Thoracic aorta (tissue), 2 donors: ENCODE measurements around the gene ACE. TPM values are rescaled to one million over a fixed set of nuclear protein-coding genes. Genes with fewer than 3 reads are reported as not detected.
"Not testable (repeated sequence)": the region's sequence is repeated elsewhere in the genome, so short reads cannot be mapped to it uniquely, and the experiment has no call there.

Experiments used
- ATAC-seq: fragments of 150-250 bp; one replicate; pipeline ENCODE4 v1.8.0; 2017; ENCODE audit warnings: low read depth; ENCODE audit not compliant: insufficient number of reproducible peaks, low FRiP score
- DNase-seq: peaks from one replicate; pipeline ENCODE4 v3.0.0-alpha.2; 2020; ENCODE audit warnings: low spot score
- H3K27ac ChIP-seq, 2 donors: fragments of 200-600 bp; sonication (generic); 1 replicate in 1 of 2; 2 replicates in 1 of 2; pipeline ENCODE4 v1.5.1; 2016; ENCODE audit warnings: mild to moderate bottlenecking in 2 of 2, moderate library complexity in 2 of 2
- H3K27me3 ChIP-seq: fragments of 200-600 bp; sonication (generic); replicated peaks from 2 replicates; pipeline ENCODE4 v1.6.0; 2016; ENCODE audit warnings: mild to moderate bottlenecking; ENCODE audit not compliant: insufficient read depth
- H3K36me3 ChIP-seq: fragments of 200-600 bp; sonication (generic); one replicate; pipeline ENCODE4 v1.5.1; 2016
- H3K4me1 ChIP-seq, 2 donors: fragments of 200-600 bp; sonication (generic); 1 replicate in 1 of 2; 2 replicates in 1 of 2; pipeline versions ENCODE4 v1.5.1 to v1.6.0; 2016; ENCODE audit warnings: low read depth in 2 of 2, mild to moderate bottlenecking in 1 of 2; ENCODE audit not compliant: control insufficient read depth in 1 of 2
- H3K4me3 ChIP-seq: fragments of 200-600 bp; sonication (generic); 2 replicates; pipeline ENCODE4 v1.5.1; 2016; ENCODE audit warnings: mild to moderate bottlenecking
- H3K9me3 ChIP-seq: fragments of 200-600 bp; sonication (generic); 2 replicates; pipeline ENCODE4 v1.5.1; 2016
- CTCF ChIP-seq: fragments of 200-600 bp; sonication (generic); IDR thresholded peaks from one replicate; pipeline ENCODE4 v1.5.1; 2019; ENCODE audit warnings: antibody characterized with exemption
- total RNA-seq, 2 donors: library from RNA; depleted of rRNA; stranded (reverse); fragments of >200 nt; gene quantifications; one replicate each; pipeline versions ENCODE4 v1.1.0 to v1.2.3, GENCODE V29; 2016

Gene ACE
- total RNA-seq, 2 donors from 2014 or later: 5.4 to 16.5 TPM

- Histone ChIP-seq H3K9me3 (no peaks in the 10 kb centered on the region), H3K27ac (no peak overlapping the region), H3K27me3 (no peaks in the 10 kb centered on the region), H3K4me3 (no peak overlapping the region), H3K4me1 (no peaks in the 10 kb centered on the region), H3K36me3 (no peaks in the 10 kb centered on the region)
- ATAC-seq: no peak
- no peak for DNase-seq
- no peak for TF ChIP-seq CTCF
Observed at GRCh38 chr17:63458478-63458877, 18.4 kb upstream of the ACE start.

- no peaks in the 10 kb centered on the region for H3K36me3 ChIP-seq
- TF ChIP-seq CTCF: no peak
- DNase-seq: no peak
- no peak overlapping the region for H3K4me3 ChIP-seq
- H3K9me3 ChIP-seq: no peaks in the 10 kb centered on the region
- no peak for ATAC-seq
- H3K4me1 ChIP-seq: no peaks in the 10 kb centered on the region
- H3K27me3 ChIP-seq: no peaks in the 10 kb centered on the region
- H3K27ac ChIP-seq: no peak overlapping the region
Observed at GRCh38 chr17:63460018-63460417, 16.8 kb upstream of the ACE start.

- H3K36me3 ChIP-seq: no peaks in the 10 kb centered on the region
- DNase-seq (no peak), ATAC-seq (no peak)
- H3K4me3 ChIP-seq: no peak overlapping the region
- TF ChIP-seq CTCF: no peak
- no peaks in the 10 kb centered on the region for H3K9me3 ChIP-seq
- no peaks in the 10 kb centered on the region for H3K4me1 ChIP-seq
- H3K27ac ChIP-seq: no peak overlapping the region
- no peaks in the 10 kb centered on the region for H3K27me3 ChIP-seq
Observed at GRCh38 chr17:63463771-63464170, 13.1 kb upstream of the ACE start.

GRCh38 chr17:63464691-63465236 is 12.1 kb upstream of the ACE start:
- no peak for ATAC-seq
- no peak overlapping the region for H3K4me3 ChIP-seq
- H3K27ac ChIP-seq: no peak overlapping the region
- no peaks in the 10 kb centered on the region for H3K27me3 ChIP-seq
- no peaks in the 10 kb centered on the region for H3K9me3 ChIP-seq
- H3K36me3 ChIP-seq: no peaks in the 10 kb centered on the region
- no peaks in the 10 kb centered on the region for H3K4me1 ChIP-seq
- no peak for TF ChIP-seq CTCF
- DNase-seq: no peak

- H3K27ac ChIP-seq, ATAC-seq, DNase-seq, H3K27me3 ChIP-seq, H3K9me3 ChIP-seq, H3K36me3 ChIP-seq, H3K4me3 ChIP-seq, H3K4me1 ChIP-seq: not testable (repeated sequence)
Observed at GRCh38 chr17:63468099-63468498, 8.8 kb upstream of the ACE start.

- no peaks in the 10 kb centered on the region for H3K9me3 ChIP-seq
- no peaks in the 10 kb centered on the region for H3K36me3 ChIP-seq
- no peak overlapping the region for H3K4me3 ChIP-seq
- H3K27ac ChIP-seq: no peak overlapping the region
- H3K4me1 ChIP-seq: peaks cover 10 to 24% of the 10 kb centered on the region in 2 donors
- no peaks in the 10 kb centered on the region for H3K27me3 ChIP-seq
- no peak for DNase-seq
- ATAC-seq: no peak
- TF ChIP-seq CTCF: no peak
Observed at GRCh38 chr17:63474174-63474573, 2.7 kb upstream of the ACE start.
